NCI-H748 (cell line): ENCODE results near the gene PGAP3.
"Not testable (repeated sequence)": the region's sequence is repeated elsewhere in the genome, so short reads cannot be mapped to it uniquely, and the experiment has no call there.

ENCODE experiments used
- DNase-seq: peaks from one replicate; lab custom pipeline; 2025; ENCODE audit not compliant: unreplicated experiment; lab: John Stamatoyannopoulos, UW

PGAP3 gene, protein sequence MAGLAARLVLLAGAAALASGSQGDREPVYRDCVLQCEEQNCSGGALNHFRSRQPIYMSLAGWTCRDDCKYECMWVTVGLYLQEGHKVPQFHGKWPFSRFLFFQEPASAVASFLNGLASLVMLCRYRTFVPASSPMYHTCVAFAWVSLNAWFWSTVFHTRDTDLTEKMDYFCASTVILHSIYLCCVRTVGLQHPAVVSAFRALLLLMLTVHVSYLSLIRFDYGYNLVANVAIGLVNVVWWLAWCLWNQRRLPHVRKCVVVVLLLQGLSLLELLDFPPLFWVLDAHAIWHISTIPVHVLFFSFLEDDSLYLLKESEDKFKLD

DNA sequence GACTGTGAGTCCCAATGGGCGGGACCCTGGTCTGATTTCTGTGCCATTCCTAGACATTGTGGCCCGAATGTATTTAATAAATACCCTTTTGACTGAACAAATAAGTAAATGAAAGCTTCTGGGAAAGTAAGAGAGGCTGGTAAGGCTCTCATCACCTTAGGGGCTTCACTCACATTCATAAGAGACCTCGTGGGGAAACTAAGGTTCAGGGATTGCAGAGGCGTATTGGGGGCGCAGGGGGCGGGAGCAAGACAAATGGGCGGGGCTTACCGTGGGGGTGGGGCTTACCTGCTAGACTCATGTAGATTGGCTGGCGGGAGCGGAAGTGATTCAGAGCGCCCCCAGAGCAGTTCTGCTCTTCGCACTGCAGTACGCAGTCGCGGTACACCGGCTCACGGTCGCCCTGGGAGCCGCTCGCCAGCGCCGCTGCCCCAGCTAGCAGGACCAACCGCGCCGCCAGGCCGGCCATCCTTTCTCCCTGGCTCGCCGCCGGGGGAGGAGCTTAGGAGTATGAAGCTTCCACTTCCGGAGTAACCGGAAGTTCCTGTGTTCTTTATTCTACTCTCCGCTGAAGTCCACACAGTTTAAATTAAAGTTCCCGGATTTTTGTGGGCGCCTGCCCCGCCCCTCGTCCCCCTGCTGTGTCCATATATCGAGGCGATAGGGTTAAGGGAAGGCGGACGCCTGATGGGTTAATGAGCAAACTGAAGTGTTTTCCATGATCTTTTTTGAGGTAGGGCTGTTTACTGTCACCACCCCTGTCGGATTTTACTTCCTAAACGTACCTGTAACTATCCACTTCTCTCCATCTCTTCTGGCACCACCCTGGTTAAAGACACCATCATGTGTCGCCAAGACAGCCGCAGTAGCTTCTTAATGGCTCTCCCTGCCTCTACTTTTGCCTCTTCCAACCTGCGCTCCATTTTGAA is at the start of gene PGAP3:
TSS of gene PGAP3 (minus strand) at position 512 of the 929 bp plus-strand sequence. CDS start at position 469, 43 bp downstream.
- peak; percentile 93 for DNase-seq

DNA sequence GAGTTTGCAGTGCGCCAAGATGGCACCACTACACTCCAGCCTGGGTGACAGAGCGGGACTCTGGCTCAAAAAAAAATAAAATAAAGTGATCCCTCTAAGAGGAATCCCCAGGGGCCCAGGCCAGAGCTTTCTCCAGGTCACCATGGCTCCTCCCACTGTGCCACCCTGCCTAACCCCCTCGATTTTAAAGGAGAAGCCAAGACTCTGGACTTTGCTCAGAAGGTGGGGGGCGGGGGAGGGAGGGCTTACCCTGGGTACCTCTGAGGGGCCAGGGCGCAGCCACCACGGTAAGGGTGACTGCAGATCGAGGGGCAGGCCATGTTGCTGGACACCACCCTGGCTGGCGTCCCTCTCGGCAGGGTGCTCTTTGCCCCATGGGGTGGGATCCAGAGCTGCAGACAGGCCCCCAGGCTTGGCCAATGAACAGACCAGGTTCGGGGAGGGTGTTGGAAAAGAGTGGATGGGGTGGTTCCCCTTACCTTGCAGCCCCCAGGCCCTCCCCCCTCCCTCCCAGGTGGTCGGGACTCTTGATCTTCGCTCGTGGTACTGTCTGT is 49.4 kb upstream of the PGAP3 start:
- no peak for DNase-seq

DNA sequence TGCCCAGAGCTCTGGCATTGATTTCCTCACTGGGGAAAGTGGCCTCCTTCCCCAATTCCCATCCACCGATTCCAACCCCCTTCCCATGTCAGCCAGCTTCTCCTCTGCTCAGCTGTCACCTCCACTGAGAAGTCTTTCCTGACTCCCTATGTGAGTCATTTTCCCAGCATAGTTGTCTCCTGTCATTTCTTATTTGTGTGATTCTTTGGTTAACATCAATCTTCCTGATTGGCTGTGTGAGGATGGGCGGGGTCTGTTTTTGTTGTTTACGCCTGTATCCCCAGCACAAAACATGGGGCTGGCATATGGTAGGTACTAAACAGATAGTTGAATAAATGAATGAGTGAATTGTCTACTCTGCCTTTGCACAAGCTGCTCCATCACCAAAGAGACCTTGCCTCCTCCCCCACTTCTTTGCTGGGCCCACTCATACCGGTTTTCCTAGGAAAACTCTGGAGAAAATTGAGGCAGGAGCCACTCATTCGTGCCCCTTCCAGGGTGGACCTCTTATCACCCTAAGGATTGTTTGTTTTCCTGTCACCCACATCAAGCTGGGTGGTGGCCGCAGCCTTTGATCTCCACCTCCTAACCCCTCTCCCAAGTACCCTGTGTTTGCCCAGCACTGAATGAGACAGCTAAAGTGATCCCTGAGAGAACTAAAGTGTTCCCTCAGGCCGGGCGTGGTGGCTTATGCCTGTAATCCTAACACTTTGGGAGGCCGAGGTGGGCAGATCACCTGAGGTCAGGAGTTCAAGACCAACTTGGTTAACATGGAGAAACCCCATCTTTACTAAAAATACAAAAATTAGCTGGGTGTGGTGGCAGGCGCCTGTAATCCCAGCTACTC is 48.7 kb upstream of the PGAP3 start:
- DNase-seq: no peak

DNA sequence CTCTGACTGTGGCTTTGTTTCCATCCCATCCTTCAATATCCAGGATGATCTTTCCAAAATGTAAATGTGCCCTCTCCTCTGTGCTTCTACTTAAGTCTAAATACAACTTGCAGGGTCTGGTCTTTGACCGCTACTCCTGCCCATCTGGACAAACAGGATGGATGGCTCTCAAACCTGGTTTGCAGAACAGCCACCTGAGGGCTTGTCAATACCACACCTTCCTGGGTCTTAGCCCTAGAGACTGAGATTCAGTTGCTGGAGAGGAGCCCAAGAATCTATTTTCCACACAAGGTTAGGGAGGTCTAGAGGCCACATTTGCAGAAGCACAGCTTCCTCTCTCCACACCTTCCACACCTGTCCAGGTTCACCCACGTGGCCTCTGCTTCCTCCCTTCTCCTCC is 48.0 kb upstream of the PGAP3 start:
- no peak for DNase-seq

DNA sequence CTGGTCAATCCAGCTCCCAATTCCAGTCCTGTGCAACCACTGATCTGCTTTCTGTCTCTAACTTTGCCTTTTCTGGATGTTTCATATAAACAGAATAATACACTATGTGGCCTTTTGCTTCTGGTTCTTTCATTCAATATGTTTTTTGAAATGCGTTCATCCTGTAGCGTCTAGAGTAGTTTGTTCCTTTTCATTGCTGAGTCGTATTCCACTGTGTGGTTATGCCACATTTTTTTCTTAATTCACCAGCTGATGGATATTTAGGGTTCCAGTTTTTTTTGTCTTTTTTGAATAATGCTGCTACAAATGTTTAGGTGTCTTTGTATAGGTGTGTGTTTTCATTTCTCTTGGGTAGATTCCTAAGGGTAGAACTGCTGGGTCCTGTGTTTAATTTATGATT is 44.7 kb upstream of the PGAP3 start:
- DNase-seq: no peak

DNA sequence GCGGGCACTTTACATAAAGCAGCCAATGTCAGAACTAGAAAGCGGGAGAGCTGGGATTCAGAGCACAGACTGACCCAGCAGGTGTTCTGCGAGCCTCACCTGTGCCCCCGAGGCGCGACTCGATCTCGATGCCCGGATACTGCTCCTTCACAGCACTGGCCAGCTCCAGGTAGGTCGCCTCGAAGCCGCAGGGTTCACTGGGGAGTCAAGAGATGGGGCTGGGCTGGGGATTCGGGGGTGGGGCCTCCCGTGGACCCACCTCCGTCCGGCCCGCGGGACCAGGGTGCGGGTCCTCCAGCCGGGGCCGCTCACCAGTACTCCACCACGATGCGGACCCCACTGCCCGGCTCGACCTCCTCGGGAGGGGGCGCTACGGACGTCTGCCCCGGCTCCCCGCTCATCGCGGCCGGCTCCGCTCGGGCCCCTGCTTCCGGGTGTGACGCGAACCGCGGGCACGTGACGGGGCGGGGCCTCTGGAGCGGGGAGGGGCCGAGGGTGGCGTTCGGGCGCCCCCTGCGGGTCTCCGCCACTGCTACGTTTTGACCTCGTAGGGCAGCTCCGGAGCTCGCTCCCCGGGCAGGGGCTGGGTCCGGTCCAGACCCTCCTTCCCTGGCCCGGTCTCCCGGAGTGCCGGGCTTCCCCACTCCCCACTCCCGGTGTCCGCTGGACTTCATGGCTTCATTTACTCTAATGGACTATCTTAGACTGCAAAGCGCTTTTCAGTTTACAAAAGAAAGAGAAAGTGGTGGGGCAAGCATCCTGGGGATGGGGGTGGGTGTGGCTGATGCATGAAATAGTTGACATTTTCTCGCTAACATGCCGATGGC is 42.5 kb upstream of the PGAP3 start, which contains the start of gene MIEN1:
TSS of gene MIEN1 (minus strand) at position 438 of the 827 bp plus-strand sequence. CDS start at position 401, 37 bp downstream.
- DNase-seq: peak; percentile 81

DNA sequence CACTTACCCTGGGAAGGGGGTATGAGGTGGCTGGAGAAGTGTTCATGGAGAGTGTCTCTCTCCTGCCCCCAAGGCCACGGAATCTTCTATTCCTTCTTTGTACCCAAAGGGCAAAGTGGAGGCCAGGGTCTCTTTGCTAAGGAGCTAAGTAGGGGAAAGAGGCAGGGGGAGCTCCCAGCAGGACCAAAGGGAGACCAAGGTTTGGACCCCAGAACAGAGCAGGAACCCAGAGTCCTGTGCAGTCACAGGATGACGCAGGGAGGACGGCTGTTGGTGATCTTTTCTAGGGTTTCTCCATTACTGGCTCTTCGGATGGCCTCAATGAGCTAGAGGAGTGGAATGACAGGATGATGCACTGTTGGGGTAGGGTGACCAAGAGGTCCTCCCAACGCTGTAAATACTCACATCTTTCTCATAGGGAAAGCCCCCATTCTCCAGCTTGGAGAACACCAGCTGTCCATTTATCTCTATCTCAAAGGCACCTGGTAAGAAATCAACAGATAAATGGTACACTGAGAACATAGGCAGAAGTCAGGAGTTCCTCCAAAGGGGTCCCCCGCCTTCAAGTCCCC is 41.5 kb upstream of the PGAP3 start:
- no peak for DNase-seq

DNA sequence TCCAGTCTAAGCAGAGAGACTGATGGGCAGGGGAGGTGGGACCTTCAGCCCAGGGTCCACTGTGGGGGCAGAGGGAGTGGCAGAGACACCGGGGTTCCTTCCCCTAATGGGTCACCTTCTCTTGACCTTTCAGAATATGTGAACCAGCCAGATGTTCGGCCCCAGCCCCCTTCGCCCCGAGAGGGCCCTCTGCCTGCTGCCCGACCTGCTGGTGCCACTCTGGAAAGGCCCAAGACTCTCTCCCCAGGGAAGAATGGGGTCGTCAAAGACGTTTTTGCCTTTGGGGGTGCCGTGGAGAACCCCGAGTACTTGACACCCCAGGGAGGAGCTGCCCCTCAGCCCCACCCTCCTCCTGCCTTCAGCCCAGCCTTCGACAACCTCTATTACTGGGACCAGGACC is 39.7 kb upstream of the PGAP3 start:
- DNase-seq: no peak

DNA sequence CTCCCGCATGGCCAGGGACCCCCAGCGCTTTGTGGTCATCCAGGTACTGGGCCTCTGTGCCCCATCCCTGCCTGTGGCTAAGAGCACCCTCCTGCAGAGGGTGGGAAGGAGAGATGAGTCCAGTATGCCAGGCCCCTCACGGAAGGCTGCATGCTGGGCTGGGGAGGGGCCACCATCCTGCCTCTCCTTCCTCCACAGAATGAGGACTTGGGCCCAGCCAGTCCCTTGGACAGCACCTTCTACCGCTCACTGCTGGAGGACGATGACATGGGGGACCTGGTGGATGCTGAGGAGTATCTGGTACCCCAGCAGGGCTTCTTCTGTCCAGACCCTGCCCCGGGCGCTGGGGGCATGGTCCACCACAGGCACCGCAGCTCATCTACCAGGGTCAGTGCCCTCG is 38.8 kb upstream of the PGAP3 start:
- DNase-seq: no peak

DNA sequence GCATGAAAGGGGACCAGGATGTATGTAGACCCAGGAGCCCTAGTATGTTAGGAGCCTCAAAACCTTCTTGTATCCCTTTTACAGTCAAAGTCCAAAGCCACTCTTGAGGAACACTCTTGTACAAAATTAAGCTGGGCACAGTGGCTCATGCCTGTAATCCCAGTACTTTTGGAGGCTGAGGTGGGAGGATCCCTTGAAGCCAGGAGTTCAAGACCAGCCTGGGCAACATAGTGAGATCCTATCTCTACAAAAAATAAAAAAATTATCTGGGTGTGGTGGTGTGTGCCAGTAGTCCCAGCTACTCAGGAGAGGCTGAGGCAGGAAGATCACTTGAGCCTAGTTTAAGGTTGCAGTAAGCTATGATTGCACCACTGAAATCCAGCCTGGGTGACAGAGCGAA is 38.1 kb upstream of the PGAP3 start:
- not testable (repeated sequence) for DNase-seq

DNA sequence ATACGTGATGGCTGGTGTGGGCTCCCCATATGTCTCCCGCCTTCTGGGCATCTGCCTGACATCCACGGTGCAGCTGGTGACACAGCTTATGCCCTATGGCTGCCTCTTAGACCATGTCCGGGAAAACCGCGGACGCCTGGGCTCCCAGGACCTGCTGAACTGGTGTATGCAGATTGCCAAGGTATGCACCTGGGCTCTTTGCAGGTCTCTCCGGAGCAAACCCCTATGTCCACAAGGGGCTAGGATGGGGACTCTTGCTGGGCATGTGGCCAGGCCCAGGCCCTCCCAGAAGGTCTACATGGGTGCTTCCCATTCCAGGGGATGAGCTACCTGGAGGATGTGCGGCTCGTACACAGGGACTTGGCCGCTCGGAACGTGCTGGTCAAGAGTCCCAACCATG is 36.9 kb upstream of the PGAP3 start:
- no peak for DNase-seq

DNA sequence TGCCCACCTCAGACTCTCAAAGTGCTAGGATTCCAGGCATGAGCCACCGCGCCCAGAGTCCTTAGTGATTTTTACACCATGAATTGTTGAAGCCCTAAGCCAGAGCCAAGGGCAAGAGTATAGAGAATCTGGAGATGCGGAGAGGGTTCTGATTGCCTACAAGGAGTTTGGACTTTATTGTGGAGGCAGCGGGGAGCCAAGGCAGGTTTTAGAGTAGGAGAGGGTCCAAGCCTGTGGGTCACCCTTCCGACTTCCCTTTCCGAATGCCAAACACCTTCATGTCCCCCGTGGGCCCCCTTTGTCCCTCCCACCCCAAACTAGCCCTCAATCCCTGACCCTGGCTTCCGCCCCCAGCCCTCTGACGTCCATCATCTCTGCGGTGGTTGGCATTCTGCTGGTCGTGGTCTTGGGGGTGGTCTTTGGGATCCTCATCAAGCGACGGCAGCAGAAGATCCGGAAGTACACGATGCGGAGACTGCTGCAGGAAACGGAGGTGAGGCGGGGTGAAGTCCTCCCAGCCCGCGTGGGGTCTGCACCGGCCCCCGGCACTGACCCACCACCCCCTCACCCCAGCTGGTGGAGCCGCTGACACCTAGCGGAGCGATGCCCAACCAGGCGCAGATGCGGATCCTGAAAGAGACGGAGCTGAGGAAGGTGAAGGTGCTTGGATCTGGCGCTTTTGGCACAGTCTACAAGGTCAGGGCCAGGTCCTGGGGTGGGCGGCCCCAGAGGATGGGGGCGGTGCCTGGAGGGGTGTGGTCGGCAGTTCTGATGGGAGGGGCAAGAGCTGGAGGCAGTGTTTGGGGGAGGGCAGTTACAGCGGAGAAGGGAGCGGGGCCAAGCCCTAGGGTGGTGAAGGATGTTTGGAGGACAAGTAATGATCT is 35.4 kb upstream of the PGAP3 start:
- DNase-seq: no peak

DNA sequence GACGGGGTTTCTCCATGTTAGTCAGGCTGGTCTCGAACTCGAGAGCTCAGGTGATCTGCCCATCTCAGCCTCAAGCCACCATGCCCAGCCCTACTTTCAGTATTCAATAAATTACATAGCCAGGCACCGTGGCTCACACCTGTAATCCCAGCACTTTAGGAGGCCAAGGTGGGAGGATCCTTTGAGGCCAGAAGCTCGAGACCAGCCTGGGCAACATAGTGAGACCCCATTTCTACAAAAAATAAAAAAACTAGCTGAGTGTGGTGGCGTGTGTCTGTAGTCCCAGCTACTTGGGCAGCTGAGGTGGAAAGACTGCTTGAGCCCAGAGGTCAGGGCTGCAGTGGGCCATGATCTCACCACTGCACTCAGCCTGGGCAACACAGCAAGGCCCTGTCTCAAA is 34.2 kb upstream of the PGAP3 start:
- no peak for DNase-seq

DNA sequence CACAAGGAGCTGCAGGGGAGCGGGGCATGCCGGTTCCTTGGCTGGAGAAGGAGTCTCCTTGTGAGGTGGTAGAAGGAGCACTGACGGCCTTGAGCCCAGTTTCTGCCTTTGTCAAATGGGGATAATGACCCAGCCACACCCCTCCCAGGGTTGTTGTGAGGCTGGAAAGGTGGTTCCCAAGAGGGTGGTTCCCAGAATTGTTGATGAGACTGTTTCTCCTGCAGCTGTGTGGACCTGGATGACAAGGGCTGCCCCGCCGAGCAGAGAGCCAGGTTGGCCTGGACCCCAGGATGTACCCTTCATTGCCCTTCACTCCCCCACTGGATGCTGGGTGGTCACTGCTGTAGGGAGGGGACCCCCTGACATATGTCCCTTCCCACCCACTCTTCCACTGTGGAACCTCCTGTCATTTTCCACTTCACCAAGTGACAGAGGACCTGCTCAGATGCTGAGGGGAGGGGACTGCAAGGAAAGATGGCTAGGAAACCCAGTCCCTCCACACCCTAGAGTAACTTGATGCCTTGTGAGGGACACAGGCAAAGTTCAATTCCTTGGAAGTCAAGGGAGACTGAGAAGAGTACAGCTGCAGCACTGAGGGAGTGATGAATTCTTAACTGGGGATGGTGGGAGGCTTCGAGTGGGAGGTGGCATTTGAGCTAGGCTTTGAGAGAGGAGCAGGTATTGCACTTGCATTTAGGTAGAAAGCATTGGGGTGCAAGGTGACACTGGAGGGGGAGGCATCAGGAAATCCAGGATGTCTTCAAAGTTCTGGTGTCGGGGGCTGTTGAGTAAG is 31.9 kb upstream of the PGAP3 start:
- no peak for DNase-seq

DNA sequence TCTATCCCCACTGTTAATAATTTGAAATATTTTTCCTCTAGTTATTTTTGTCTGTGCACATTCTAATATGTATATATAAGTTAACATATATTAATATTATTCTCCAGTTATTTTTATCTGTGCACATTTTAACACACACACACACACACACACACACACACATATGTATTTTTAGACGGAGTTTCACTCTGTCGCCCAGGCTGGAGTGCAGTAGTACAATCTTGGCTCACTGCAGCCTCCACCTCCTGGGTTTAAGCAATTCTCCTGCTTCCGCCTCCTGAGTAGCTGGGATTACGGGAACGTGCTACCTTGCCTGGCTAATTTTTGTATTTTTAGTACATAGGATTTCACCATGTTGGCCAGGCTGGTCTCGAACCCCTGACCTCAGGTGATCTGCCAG is 29.8 kb upstream of the PGAP3 start:
- no peak for DNase-seq

DNA sequence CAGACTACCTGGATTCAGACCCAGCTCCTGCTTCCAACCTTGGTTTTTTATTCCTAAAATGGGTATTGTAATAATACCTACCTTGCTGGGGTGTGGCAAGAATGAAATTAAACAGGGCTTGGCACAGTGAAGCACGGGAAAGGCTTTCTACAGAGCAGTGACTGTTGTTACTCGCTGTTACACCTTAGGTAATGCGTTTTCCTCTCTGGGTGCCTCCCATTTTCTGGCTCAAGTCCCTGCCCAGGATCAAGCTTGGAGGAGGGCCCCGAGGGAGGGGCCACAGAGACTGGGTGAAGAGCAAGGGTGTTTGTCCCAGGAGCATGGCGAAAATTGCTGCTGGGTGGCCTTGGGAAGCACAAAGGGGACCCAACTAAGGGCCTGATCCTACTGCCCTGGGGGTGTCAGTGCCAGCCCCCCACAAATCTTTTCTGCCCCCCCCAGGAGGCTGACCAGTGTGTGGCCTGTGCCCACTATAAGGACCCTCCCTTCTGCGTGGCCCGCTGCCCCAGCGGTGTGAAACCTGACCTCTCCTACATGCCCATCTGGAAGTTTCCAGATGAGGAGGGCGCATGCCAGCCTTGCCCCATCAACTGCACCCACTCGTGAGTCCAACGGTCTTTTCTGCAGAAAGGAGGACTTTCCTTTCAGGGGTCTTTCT is 29.2 kb upstream of the PGAP3 start:
- DNase-seq: no peak

DNA sequence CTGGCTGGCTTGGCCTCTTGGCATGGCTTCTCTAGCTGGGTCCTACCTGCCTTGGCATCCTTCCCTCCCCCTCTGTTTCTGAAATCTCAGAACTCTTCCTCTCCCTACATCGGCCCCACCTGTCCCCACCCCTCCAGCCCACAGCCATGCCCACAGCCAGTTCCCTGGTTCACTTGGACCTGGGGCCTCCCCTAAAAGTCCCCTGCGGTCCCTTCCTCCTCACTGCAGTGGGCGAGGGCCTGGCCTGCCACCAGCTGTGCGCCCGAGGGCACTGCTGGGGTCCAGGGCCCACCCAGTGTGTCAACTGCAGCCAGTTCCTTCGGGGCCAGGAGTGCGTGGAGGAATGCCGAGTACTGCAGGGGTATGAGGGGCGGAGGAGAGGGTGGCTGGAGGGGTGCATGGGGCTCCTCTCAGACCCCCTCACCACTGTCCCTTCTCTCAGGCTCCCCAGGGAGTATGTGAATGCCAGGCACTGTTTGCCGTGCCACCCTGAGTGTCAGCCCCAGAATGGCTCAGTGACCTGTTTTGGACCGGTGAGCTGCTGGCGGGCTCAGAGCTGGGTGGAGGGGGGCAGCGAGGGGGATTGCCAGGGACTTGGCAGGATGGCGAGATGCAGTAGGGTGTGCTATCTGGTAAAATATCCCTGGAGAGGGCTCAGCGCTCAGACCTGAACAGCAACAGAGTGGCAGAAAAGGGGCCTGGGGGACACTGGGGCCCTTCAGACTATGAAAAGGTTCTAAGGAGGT is 28.4 kb upstream of the PGAP3 start:
- no peak for DNase-seq
